BJ (cell line): ENCODE data around the gene RASGRP3. TPM values are rescaled to one million over a fixed set of nuclear protein-coding genes. Genes with fewer than 3 reads are reported as not detected.
"Not testable (repeated sequence)": the region's sequence is repeated elsewhere in the genome, so short reads cannot be mapped to it uniquely, and the experiment has no call there.

Source experiments
- CTCF ChIA-PET: fragments of 350-600 bp; formaldehyde crosslinking; extraction: SDS; loops from one replicate; lab custom pipeline; 2021; ENCODE audit warnings: antibody characterized with exemption, inconsistent platforms; lab: Yijun Ruan, JAX
- POLR2A ChIA-PET: fragments of 300-600 bp; sonication (Branson Sonifier 250); formaldehyde crosslinking; extraction: SDS; loops from one replicate; lab custom pipeline; 2021; ENCODE audit warnings: antibody characterized with exemption; lab: Charles Lee
- DNase-seq: peaks from one replicate; pipeline ENCODE4 v3.0.0-alpha.2; 2011; ENCODE audit warnings: low read depth
- H3K27me3 ChIP-seq: 2 replicates; pipeline ENCODE4 v1.6.0; 2011; ENCODE audit warnings: low read length; ENCODE audit not compliant: control insufficient read depth, insufficient read depth
- H3K36me3 ChIP-seq: 2 replicates; pipeline ENCODE4 v1.5.1; 2011; ENCODE audit warnings: low read length; ENCODE audit not compliant: control insufficient read depth, insufficient read depth
- H3K4me3 ChIP-seq: 2 replicates; pipeline ENCODE4 v1.5.1; 2011; ENCODE audit warnings: low read depth, mild to moderate bottlenecking, control low read depth, low read length
- polyA plus RNA-seq: library from polyadenylated mRNA; depleted of rRNA; stranded (reverse); fragments of >200 nt; gene quantifications from 2 replicates; pipeline ENCODE4 v1.2.3, GENCODE V29; 2011
- TF ChIP-seq, protein P1 (sequence below): IDR thresholded peaks from 2 replicates; pipeline ENCODE4 v1.5.1; 2011; ENCODE audit warnings: low read depth, mild to moderate bottlenecking, control low read depth, inconsistent platforms, low read length, moderate library complexity; ENCODE audit not compliant: insufficient read depth

RASGRP3 gene
- polyA plus RNA-seq, 1 experiment: 2.6 TPM

DNA sequence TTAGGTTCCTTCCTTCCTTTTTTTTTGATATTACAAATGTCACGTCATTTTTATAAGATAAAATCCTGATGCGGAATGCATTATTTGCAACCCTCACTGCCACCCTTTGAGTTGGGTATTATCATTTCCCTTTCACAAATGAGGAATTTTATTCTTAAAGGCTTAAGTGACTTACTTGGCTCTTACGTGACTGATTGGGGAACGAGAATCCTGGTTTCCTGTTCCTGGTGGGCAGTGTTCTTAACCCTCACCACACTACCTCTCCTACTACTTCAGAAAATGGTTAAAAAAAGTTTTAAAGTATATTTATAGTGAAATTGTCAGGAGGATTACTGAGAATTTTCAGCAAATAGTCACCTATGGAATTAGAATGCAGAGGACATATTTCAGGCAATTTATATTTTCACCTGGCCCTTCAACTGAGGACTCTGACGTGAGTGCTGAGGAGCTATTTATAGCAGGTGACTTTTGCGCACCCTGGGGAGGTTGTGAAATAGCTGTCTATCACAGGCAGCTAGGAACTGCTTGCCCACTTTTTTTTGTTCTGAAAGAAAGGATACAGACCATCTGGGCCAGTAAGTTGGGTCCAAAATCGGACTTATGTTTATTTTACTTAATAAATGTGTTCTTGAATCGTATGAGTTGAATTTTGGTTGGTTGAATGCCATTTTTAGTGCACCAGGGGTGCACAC is 18.7 kb upstream of the RASGRP3 start:
- TF ChIP-seq, protein P1, sequence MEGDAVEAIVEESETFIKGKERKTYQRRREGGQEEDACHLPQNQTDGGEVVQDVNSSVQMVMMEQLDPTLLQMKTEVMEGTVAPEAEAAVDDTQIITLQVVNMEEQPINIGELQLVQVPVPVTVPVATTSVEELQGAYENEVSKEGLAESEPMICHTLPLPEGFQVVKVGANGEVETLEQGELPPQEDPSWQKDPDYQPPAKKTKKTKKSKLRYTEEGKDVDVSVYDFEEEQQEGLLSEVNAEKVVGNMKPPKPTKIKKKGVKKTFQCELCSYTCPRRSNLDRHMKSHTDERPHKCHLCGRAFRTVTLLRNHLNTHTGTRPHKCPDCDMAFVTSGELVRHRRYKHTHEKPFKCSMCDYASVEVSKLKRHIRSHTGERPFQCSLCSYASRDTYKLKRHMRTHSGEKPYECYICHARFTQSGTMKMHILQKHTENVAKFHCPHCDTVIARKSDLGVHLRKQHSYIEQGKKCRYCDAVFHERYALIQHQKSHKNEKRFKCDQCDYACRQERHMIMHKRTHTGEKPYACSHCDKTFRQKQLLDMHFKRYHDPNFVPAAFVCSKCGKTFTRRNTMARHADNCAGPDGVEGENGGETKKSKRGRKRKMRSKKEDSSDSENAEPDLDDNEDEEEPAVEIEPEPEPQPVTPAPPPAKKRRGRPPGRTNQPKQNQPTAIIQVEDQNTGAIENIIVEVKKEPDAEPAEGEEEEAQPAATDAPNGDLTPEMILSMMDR: no peak
- H3K36me3 ChIP-seq: no peaks in the 10 kb centered on the region
- DNase-seq: no peak
- CTCF ChIA-PET: interaction anchor here (1.0 kb wide), 1 partner anchor 16 kb away, joined by 4 read pairs; no protein-coding TSS in a partner anchor
- no peaks in the 10 kb centered on the region for H3K27me3 ChIP-seq
- POLR2A ChIA-PET: no interaction called here
- no peak overlapping the region for H3K4me3 ChIP-seq

GRCh38 chr2:33458248-33458819 is 18.1 kb upstream of the RASGRP3 start:
- no peaks in the 10 kb centered on the region for H3K27me3 ChIP-seq
- TF ChIP-seq, protein P1: no peak
- ChIA-PET POLR2A (no interaction called here), CTCF (interaction anchor here (1.0 kb wide), 1 partner anchor 17 kb away, joined by 4 read pairs; no protein-coding TSS in a partner anchor)
- H3K4me3 ChIP-seq: no peak overlapping the region
- no peaks in the 10 kb centered on the region for H3K36me3 ChIP-seq
- no peak for DNase-seq

- CTCF ChIA-PET: interaction anchor here (1.3 kb wide), 1 partner anchor 16 kb away, joined by 4 read pairs; the partner anchor contains the start of gene RASGRP3
- no peaks in the 10 kb centered on the region for H3K36me3 ChIP-seq
- no peaks in the 10 kb centered on the region for H3K27me3 ChIP-seq
- POLR2A ChIA-PET: no interaction called here
- DNase-seq: no peak
- H3K4me3 ChIP-seq: no peak overlapping the region
- TF ChIP-seq, protein P1: no peak
Observed at GRCh38 chr2:33459745-33460144, 16.7 kb upstream of the RASGRP3 start.

DNA sequence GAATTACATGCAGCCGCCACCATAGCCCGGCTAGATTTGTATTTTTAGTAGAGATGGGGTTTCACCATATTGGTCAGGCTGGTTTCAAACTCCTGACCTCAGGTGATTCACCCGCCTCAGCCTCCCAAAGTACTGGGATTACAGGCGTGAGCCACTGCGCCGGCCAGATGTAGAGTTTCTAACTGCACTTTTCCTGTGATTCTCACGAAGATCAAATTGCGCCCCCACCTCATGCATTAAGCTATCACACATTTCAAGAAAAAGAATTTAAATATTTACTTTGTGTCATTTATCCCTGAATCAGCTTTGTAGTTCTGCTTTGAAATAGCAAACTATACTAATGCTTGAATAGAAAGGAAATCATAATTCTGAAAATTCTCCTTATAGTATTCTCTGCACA is 13.9 kb upstream of the RASGRP3 start:
- POLR2A ChIA-PET, DNase-seq, H3K36me3 ChIP-seq, H3K27me3 ChIP-seq, H3K4me3 ChIP-seq: not testable (repeated sequence)
- CTCF ChIA-PET: interaction anchor here (1.0 to 3.9 kb wide), 2 partner anchors 13 to 21 kb away, joined by 4 to 20 read pairs; partner anchors contain the start of gene RASGRP3

DNA sequence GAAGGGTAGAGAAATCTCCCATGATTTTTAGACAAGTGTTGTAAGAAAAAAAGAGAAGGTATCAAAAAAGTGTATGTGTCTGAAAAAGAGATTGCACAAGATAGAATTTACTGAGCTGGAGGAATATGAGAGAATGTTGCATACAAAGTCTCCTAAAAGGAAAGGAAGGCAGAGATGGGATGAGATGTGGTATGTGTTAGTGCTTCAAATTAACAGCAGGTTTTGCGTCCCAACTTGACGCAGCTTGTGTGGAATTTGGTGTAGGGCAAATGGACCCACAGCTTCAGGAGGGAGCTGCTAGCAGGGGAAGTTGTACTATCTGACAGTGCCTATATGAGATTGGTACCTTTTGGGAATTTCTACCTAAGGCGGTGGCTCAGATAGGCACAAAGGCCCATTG is 9.0 kb upstream of the RASGRP3 start:
- no peak for DNase-seq
- POLR2A ChIA-PET: no interaction called here
- CTCF ChIA-PET: interaction anchor here (0.7 to 1.9 kb wide), 3 partner anchors 8 to 115 kb away, joined by 3 to 10 read pairs (median 3); partner anchors contain the start of gene RASGRP3

More for the DNA sequence above, 9.0 kb upstream of the RASGRP3 start:
- no peak overlapping the region for H3K4me3 ChIP-seq
- TF ChIP-seq, protein P1: no peak
- H3K27me3 ChIP-seq: no peaks in the 10 kb centered on the region
- H3K36me3 ChIP-seq: no peaks in the 10 kb centered on the region
